Naive thymus-derived CD4-positive, alpha-beta T cell (primary cell): ENCODE measurements around the gene FAM180B. TPM values are rescaled to one million over a fixed set of nuclear protein-coding genes. Genes with fewer than 3 reads are reported as not detected.
"Not testable (repeated sequence)": the region's sequence is repeated elsewhere in the genome, so short reads cannot be mapped to it uniquely, and the experiment has no call there.

Experiments
- ATAC-seq: fragments of 150-1000 bp; cut with Tn5 transposase; 2 replicates; pipeline ENCODE4 v1.10.0; 2021; ENCODE audit warnings: mild to moderate bottlenecking, moderate library complexity
- CTCF ChIA-PET: fragments of 350-600 bp; sonication (Branson Sonifier 250); formaldehyde crosslinking; loops from one replicate; lab custom pipeline; 2021; ENCODE audit warnings: antibody characterized with exemption; lab: Charles Lee
- POLR2A ChIA-PET: fragments of 350-600 bp; sonication (Branson Sonifier 250); formaldehyde crosslinking; loops from one replicate; lab custom pipeline; 2021; ENCODE audit warnings: antibody characterized with exemption, inconsistent platforms; lab: Charles Lee
- DNase-seq, 9 donors: peaks; one replicate each; pipeline versions ENCODE4 v3.0.0 to v3.0.0-alpha.2; 2020 to 2022; ENCODE audit warnings: mixed read lengths in 1 of 9
- H3K27ac ChIP-seq: one replicate; pipeline ENCODE4 v1.7.0; 2013; ENCODE audit warnings: mild to moderate bottlenecking, low read depth, low read length, moderate library complexity
- H3K27me3 ChIP-seq, 2 donors: one replicate each; pipeline ENCODE4 v1.7.0; 2013; ENCODE audit warnings: low read length in 2 of 2, mild to moderate bottlenecking in 2 of 2, moderate library complexity in 2 of 2; ENCODE audit not compliant: control insufficient read depth in 2 of 2, insufficient read depth in 2 of 2
- H3K36me3 ChIP-seq, 3 experiments: 1 replicate in 2 of 3; 2 replicates in 1 of 3; pipeline ENCODE4 v1.7.0; 2013; ENCODE audit warnings: low read length in 3 of 3, mild to moderate bottlenecking in 3 of 3, moderate library complexity in 1 of 3; ENCODE audit not compliant: insufficient read depth in 3 of 3, control insufficient read depth in 2 of 3
- H3K4me1 ChIP-seq, 2 donors: one replicate each; pipeline ENCODE4 v1.7.0; 2013; ENCODE audit warnings: low read length in 2 of 2, mild to moderate bottlenecking in 2 of 2, moderate library complexity in 1 of 2; ENCODE audit not compliant: control insufficient read depth in 2 of 2, insufficient read depth in 2 of 2
- H3K4me3 ChIP-seq: 2 replicates; pipeline ENCODE4 v1.7.0; 2013; ENCODE audit warnings: mild to moderate bottlenecking, low read length
- H3K9me3 ChIP-seq, 3 experiments: 1 replicate in 2 of 3; 2 replicates in 1 of 3; pipeline ENCODE4 v1.7.0; 2013; ENCODE audit warnings: low read length in 3 of 3; ENCODE audit not compliant: control insufficient read depth in 2 of 3
- H3K27ac Mint-ChIP-seq, 9 donors: one replicate each; pipeline ENCODE4 v1.8.0; 2020 to 2022; ENCODE audit warnings: mixed read lengths in 9 of 9, mild to moderate bottlenecking in 8 of 9, moderate library complexity in 5 of 9, inconsistent platforms in 2 of 9
- H3K27me3 Mint-ChIP-seq, 5 donors: one replicate each; pipeline ENCODE4 v1.8.0; 2021 to 2022; ENCODE audit warnings: mixed read lengths in 5 of 5, mild to moderate bottlenecking in 1 of 5
- H3K36me3 Mint-ChIP-seq, 5 donors: one replicate each; pipeline ENCODE4 v1.8.0; 2020 to 2022; ENCODE audit warnings: mixed read lengths in 5 of 5, mild to moderate bottlenecking in 3 of 5, inconsistent platforms in 1 of 5
- H3K4me1 Mint-ChIP-seq, 7 donors: one replicate each; pipeline ENCODE4 v1.8.0; 2020 to 2022; ENCODE audit warnings: mixed read lengths in 7 of 7, mild to moderate bottlenecking in 3 of 7, inconsistent platforms in 1 of 7
- H3K4me3 Mint-ChIP-seq, 10 donors: one replicate each; pipeline ENCODE4 v1.8.0; 2020 to 2022; ENCODE audit warnings: mild to moderate bottlenecking in 10 of 10, mixed read lengths in 10 of 10, moderate library complexity in 6 of 10, inconsistent platforms in 2 of 10
- H3K9me3 Mint-ChIP-seq, 11 donors: one replicate each; pipeline ENCODE4 v1.8.0; 2020 to 2022; ENCODE audit warnings: mixed read lengths in 11 of 11, mild to moderate bottlenecking in 4 of 11, inconsistent platforms in 1 of 11, moderate library complexity in 1 of 11
- intact Hi-C, 2 donors: fragments of 100-400 bp; cut with micrococcal nuclease; formaldehyde crosslinking; loops; one replicate each; pipeline ENCODE4 v1.15.1; 2023
- polyA plus RNA-seq, 2 donors: library from polyadenylated mRNA; unstranded; fragments of 300-500 nt; fragmentation: Illumina TruSeq; gene quantifications; one replicate each; pipeline ENCODE4 v1.2.3, GENCODE V29; 2021
- total RNA-seq, 6 experiments: library from RNA in 5 of 6; stranded (reverse) in 5 of 6; gene quantifications; 1 replicate in 5 of 6; 2 replicates in 1 of 6; pipeline ENCODE4 v1.2.3 and lab custom pipeline; 2021 to 2026

Gene FAM180B
- total and polyA plus RNA-seq, 7 experiments from 2014 or later, result 0.21 to 1.0 (median 0.30) TPM; not detected in 3

- H3K4me3 ChIP-seq, H3K9me3 ChIP-seq, H3K27ac Mint-ChIP-seq, intact Hi-C loops, H3K4me3 Mint-ChIP-seq, H3K4me1 ChIP-seq, H3K9me3 Mint-ChIP-seq, DNase-seq, H3K27ac ChIP-seq, ATAC-seq, CTCF ChIA-PET, H3K27me3 ChIP-seq, H3K27me3 Mint-ChIP-seq: not testable (repeated sequence)
- POLR2A ChIA-PET, result interaction anchor here (0.6 kb wide), 1 partner anchor 15 kb away, joined by 5 read pairs; no protein-coding TSS in a partner anchor
- peaks cover 0 to 41% (median 4%) of the 10 kb centered on the region in 3 experiments for H3K36me3 ChIP-seq
- peaks cover 5 to 16% (median 14%) of the 10 kb centered on the region in 7 donors for H3K4me1 Mint-ChIP-seq
- H3K36me3 Mint-ChIP-seq, result peaks cover 15 to 42% (median 25%) of the 10 kb centered on the region in 5 donors
Measured at GRCh38 chr11:47636331-47636730, 49.9 kb downstream of the FAM180B start.

Other genes starting within 250 kb of the FAM180B start
- gene MYBPC3, start 234.0 kb upstream of the FAM180B start, total RNA-seq, result under 1 TPM in 2 of 5 experiments, not detected in 3; 0.16 to 0.86 TPM
- not detected for gene MYBPC3, start 234.0 kb upstream of the FAM180B start, polyA plus RNA-seq
- 100 to 1,000 TPM in 1 of 5 experiments, 10 to 100 TPM in 1, 1 to 10 TPM in 2, not detected in 1; 5.0 to 247 (median 17.8) TPM for gene SPI1, start 208.1 kb upstream of the FAM180B start, total RNA-seq
- gene SPI1, start 208.1 kb upstream of the FAM180B start, polyA plus RNA-seq, result under 1 TPM in 1 of 2 donors, not detected in 1; 0.27 TPM
- gene SLC39A13, start 178.1 kb upstream of the FAM180B start, total RNA-seq, result 10 to 100 TPM; 29.9 to 60.4 (median 45.1) TPM
- 10 to 100 TPM; 21.4 to 40.7 TPM for gene SLC39A13, start 178.1 kb upstream of the FAM180B start, polyA plus RNA-seq
- gene PSMC3, start 160.2 kb upstream of the FAM180B start, total RNA-seq, result 100 to 1,000 TPM in 1 of 5 experiments, 10 to 100 TPM in 4; 42.2 to 149 (median 51.3) TPM
- gene PSMC3, start 160.2 kb upstream of the FAM180B start, polyA plus RNA-seq, result 100 to 1,000 TPM; 106 to 128 TPM
- 1 to 10 TPM in 4 of 5 experiments, under 1 TPM in 1; 0.99 to 1.7 (median 1.4) TPM for gene RAPSN, start 137.5 kb upstream of the FAM180B start, total RNA-seq
- not detected for gene RAPSN, start 137.5 kb upstream of the FAM180B start, polyA plus RNA-seq
- gene CELF1, start 33.5 kb upstream of the FAM180B start, total RNA-seq, result 100 to 1,000 TPM; 107 to 148 (median 129) TPM
- gene CELF1, start 33.5 kb upstream of the FAM180B start, polyA plus RNA-seq, result 10 to 100 TPM; 41.1 to 76.4 TPM
- 10 to 100 TPM; 20.5 to 32.9 (median 22.7) TPM for gene PTPMT1, start 21.1 kb upstream of the FAM180B start, total RNA-seq
- 10 to 100 TPM; 67.3 to 72.9 TPM for gene PTPMT1, start 21.1 kb upstream of the FAM180B start, polyA plus RNA-seq
- gene KBTBD4, start 7.7 kb upstream of the FAM180B start, total RNA-seq, result 10 to 100 TPM; 15.0 to 26.5 (median 20.9) TPM
- gene KBTBD4, start 7.7 kb upstream of the FAM180B start, polyA plus RNA-seq, result 10 to 100 TPM; 43.8 to 47.2 TPM
- 100 to 1,000 TPM in 2 of 5 experiments, 10 to 100 TPM in 3; 68.6 to 116 (median 85.2) TPM for gene NDUFS3, start 7.6 kb upstream of the FAM180B start, total RNA-seq
- 100 to 1,000 TPM; 114 to 115 TPM for gene NDUFS3, start 7.6 kb upstream of the FAM180B start, polyA plus RNA-seq
- gene C1QTNF4, start 7.7 kb downstream of the FAM180B start, total RNA-seq, result 1 to 10 TPM in 3 of 5 experiments, under 1 TPM in 2; 0.36 to 2.3 (median 1.0) TPM
- gene C1QTNF4, start 7.7 kb downstream of the FAM180B start, polyA plus RNA-seq, result not detected
- gene MTCH2, start 55.9 kb downstream of the FAM180B start, total RNA-seq, result 10 to 100 TPM; 19.8 to 88.6 (median 21.1) TPM
- 10 to 100 TPM; 46.8 to 51.6 TPM for gene MTCH2, start 55.9 kb downstream of the FAM180B start, polyA plus RNA-seq
- gene AGBL2, start 128.7 kb downstream of the FAM180B start, total RNA-seq, result 10 to 100 TPM in 1 of 5 experiments, 1 to 10 TPM in 4; 4.7 to 11.3 (median 8.1) TPM
- 1 to 10 TPM in 1 of 2 donors, under 1 TPM in 1; 0.33 to 1.8 TPM for gene AGBL2, start 128.7 kb downstream of the FAM180B start, polyA plus RNA-seq
- 100 to 1,000 TPM; 143 to 347 (median 280) TPM for gene FNBP4, start 180.7 kb downstream of the FAM180B start, total RNA-seq
- gene FNBP4, start 180.7 kb downstream of the FAM180B start, polyA plus RNA-seq, result 10 to 100 TPM; 49.0 to 54.4 TPM